Endothelial cell (in vitro differentiated cells): ENCODE measurements around the gene PCDHGB4. TPM values are rescaled to one million over a fixed set of nuclear protein-coding genes. Genes with fewer than 3 reads are reported as not detected.

Experiments used
- DNase-seq: peaks from one replicate; pipeline ENCODE4 v3.0.0; 2021; ENCODE audit warnings: low spot score
- H3K27ac Mint-ChIP-seq: one replicate; pipeline ENCODE4 v1.8.0; 2021; ENCODE audit warnings: mixed read lengths, inconsistent platforms; ENCODE audit not compliant: unreplicated experiment
- H3K27me3 Mint-ChIP-seq: one replicate; pipeline ENCODE4 v1.8.0; 2021; ENCODE audit warnings: mild to moderate bottlenecking, moderate library complexity, mixed read lengths, inconsistent platforms; ENCODE audit not compliant: unreplicated experiment
- H3K36me3 Mint-ChIP-seq: one replicate; pipeline ENCODE4 v1.8.0; 2021; ENCODE audit warnings: mild to moderate bottlenecking, low read depth, mixed read lengths, inconsistent platforms; ENCODE audit not compliant: unreplicated experiment
- H3K4me1 Mint-ChIP-seq: one replicate; pipeline ENCODE4 v1.8.0; 2021; ENCODE audit warnings: mild to moderate bottlenecking, mixed read lengths, inconsistent platforms; ENCODE audit not compliant: unreplicated experiment
- H3K4me3 Mint-ChIP-seq: one replicate; pipeline ENCODE4 v1.8.0; 2021; ENCODE audit warnings: mild to moderate bottlenecking, mixed read lengths, inconsistent platforms; ENCODE audit not compliant: unreplicated experiment
- H3K9me3 Mint-ChIP-seq: one replicate; pipeline ENCODE4 v1.8.0; 2021; ENCODE audit warnings: mixed read lengths, inconsistent platforms; ENCODE audit not compliant: unreplicated experiment
- total RNA-seq: library from RNA; stranded (reverse); fragmentation: NEBNext Ultra II Directional; extraction: Animal tissue kit (Norgen Biotek cat#: 25700); gene quantifications from one replicate; pipeline ENCODE4 v1.2.1, GENCODE V29; 2021; ENCODE audit not compliant: unreplicated experiment
- TF ChIP-seq, protein P1 (sequence below): fragments of 200-600 bp; sonication (generic); IDR thresholded peaks from one replicate; pipeline ENCODE4 v1.5.0; 2021; ENCODE audit warnings: antibody characterized with exemption; ENCODE audit not compliant: unreplicated experiment

The PCDHGB4 gene
- total RNA-seq, 1 donor from 2014 or later: 13.2 TPM

DNA sequence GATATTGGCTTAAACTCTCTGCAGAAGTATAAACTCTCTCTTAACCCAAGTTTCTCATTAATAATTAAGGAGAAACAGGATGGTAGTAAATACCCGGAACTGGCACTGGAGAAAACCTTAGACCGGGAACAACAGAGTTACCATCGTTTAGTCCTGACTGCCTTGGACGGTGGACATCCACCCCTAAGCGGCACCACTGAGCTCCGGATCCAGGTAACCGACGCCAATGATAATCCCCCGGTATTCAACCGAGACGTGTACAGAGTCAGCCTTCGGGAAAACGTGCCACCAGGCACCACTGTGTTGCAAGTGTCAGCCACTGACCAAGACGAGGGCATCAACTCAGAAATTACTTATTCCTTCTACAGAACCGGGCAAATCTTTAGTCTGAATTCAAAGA is 11.1 kb downstream of the PCDHGB4 start:
- H3K27me3 Mint-ChIP-seq: peaks cover 2% of the 10 kb centered on the region
- H3K4me1 Mint-ChIP-seq: peaks cover 2% of the 10 kb centered on the region
- peaks cover 48% of the 10 kb centered on the region for H3K36me3 Mint-ChIP-seq
- peaks cover 34% of the 10 kb centered on the region for H3K9me3 Mint-ChIP-seq
- peak overlapping the region; percentile 77 for H3K4me3 Mint-ChIP-seq
- no peak overlapping the region for H3K27ac Mint-ChIP-seq
- TF ChIP-seq, protein P1, sequence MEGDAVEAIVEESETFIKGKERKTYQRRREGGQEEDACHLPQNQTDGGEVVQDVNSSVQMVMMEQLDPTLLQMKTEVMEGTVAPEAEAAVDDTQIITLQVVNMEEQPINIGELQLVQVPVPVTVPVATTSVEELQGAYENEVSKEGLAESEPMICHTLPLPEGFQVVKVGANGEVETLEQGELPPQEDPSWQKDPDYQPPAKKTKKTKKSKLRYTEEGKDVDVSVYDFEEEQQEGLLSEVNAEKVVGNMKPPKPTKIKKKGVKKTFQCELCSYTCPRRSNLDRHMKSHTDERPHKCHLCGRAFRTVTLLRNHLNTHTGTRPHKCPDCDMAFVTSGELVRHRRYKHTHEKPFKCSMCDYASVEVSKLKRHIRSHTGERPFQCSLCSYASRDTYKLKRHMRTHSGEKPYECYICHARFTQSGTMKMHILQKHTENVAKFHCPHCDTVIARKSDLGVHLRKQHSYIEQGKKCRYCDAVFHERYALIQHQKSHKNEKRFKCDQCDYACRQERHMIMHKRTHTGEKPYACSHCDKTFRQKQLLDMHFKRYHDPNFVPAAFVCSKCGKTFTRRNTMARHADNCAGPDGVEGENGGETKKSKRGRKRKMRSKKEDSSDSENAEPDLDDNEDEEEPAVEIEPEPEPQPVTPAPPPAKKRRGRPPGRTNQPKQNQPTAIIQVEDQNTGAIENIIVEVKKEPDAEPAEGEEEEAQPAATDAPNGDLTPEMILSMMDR: no peak
- no peak for DNase-seq

DNA sequence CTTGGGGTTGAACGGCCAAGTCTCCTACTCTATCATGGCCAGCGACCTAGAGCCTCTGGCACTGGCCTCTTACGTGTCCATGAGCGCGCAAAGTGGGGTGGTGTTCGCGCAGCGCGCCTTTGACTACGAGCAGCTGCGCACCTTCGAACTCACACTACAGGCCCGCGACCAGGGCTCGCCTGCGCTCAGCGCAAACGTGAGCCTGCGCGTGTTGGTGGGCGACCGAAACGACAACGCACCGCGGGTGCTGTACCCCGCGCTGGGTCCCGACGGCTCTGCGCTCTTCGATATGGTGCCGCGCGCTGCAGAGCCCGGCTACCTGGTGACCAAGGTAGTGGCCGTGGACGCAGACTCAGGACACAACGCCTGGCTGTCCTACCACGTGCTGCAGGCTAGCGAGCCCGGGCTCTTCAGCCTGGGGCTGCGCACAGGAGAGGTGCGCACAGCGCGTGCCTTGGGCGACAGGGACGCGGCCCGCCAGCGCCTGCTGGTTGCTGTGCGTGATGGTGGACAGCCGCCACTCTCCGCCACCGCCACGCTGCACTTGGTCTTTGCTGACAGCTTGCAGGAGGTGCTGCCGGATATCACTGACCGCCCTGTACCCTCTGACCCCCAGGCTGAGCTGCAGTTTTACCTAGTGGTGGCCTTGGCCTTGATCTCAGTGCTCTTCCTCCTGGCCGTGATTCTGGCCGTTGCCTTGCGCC is 12.2 kb downstream of the PCDHGB4 start:
- Mint-ChIP-seq H3K27ac (no peak overlapping the region), H3K9me3 (peaks cover 30% of the 10 kb centered on the region), H3K4me1 (peaks cover 2% of the 10 kb centered on the region), H3K27me3 (peaks cover 2% of the 10 kb centered on the region), H3K36me3 (peaks cover 48% of the 10 kb centered on the region), H3K4me3 (peak overlapping the region; percentile 88)
- TF ChIP-seq, protein P1: no peak
- DNase-seq: no peak

DNA sequence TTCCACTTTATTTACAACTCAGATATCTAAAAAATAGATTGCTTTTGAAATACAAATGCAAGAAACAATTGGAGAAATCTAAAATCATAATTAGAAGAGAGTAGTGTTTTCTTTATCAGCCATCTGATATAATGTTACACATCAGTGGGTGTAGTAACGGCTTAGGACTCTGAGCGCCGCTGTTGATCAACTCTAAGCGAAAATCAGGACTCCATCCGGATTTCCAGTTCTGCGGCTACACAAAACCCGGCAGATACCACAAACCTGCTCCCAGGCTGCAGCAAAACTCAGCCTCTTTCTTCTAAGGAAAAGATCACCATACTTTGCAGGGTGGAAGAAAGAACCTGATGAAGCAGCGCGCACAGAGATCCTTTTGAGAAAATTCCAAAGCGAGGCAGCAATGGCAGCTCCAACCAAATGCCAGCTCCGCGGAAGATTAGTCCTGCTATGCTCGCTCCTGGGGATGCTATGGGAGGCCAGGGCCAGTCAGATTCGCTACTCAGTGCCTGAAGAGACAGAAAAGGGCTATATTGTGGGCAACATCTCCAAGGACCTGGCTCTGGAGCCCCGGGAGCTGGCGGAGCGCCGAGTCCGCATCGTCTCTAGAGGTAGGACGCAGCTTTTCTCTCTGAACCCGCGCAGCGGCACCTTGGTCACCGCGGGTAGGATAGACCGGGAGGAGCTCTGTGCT is 15.2 kb downstream of the PCDHGB4 start, which contains the start of gene PCDHGA9:
Gene PCDHGA9, plus strand, starts transcription at position 226 of the 691 bp plus-strand sequence. Its CDS starts 175 bp downstream, at position 401.
- peaks cover 2% of the 10 kb centered on the region for H3K27me3 Mint-ChIP-seq
- TF ChIP-seq, protein P1: no peak
- H3K4me1 Mint-ChIP-seq: peaks cover 7% of the 10 kb centered on the region
- H3K9me3 Mint-ChIP-seq: peaks cover 19% of the 10 kb centered on the region
- peaks cover 40% of the 10 kb centered on the region for H3K36me3 Mint-ChIP-seq
- no peak within 1 kb of the TSS for H3K27ac Mint-ChIP-seq
- peak within 1 kb of the TSS; percentile 26 for H3K4me3 Mint-ChIP-seq
- DNase-seq: no peak

DNA sequence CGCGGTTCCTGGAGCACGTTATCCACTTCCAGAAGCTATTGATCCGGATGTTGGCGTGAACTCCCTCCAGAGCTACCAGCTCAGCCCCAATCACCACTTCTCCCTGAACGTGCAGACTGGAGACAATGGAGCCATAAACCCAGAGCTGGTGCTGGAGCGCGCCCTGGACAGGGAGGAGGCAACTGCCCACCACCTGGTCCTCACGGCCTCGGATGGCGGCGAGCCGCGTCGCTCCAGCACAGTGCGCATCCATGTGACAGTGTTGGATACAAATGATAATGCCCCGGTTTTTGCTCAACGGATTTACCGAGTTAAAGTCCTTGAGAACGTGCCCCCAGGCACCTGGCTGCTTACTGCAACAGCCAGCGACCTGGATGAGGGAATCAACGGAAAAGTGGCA is 15.9 kb downstream of the PCDHGB4 start:
- peaks cover 19% of the 10 kb centered on the region for H3K9me3 Mint-ChIP-seq
- H3K27me3 Mint-ChIP-seq: peaks cover 2% of the 10 kb centered on the region
- TF ChIP-seq, protein P1: no peak
- peaks cover 8% of the 10 kb centered on the region for H3K4me1 Mint-ChIP-seq
- no peak for DNase-seq
- H3K36me3 Mint-ChIP-seq: peaks cover 44% of the 10 kb centered on the region
- peak overlapping the region; percentile 26 for H3K4me3 Mint-ChIP-seq
- H3K27ac Mint-ChIP-seq: no peak overlapping the region
